ENCODE measurements around the gene ADNP2.

DNA sequence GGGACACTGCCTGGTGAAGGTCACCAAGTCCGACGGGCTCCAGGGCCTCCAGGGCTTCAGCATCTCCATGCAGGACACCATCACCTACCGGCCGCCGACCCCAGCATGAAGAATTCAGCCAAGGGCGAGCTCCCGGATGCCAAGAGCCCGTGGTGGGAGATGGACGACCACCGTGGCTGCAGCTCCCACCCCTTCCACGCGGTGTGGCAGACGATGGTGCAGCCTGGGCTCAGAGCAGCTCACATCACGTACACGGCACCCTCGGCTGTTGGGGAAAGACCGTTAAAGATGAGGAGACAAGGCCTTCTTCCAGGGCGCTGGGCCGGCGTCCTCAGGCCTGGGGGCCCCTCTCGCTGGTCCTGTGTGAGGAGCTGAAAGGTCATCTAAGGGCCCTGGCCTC lies 31.2 kb upstream of the ADNP2 start:
- no peak for TF ChIP-seq POLR2A (IDR thresholded peaks at IDR 0.05; ENCODE audit: low read length)
- TF ChIP-seq GATA1 (IDR thresholded peaks at IDR 0.05; ENCODE audit: low read depth, low read length): no peak

All from erythroblast (primary cell).